Jurkat, Clone E6-1 (cell line): ENCODE measurements around the gene GNAT1.
A peak's percentile ranks its signal among the peaks of the same experiment; 100 is the strongest.
"Not testable (repeated sequence)": the region's sequence is repeated elsewhere in the genome, so short reads cannot be mapped to it uniquely, and the experiment has no call there.

Experiments used
- DNase-seq: peaks from one replicate; pipeline ENCODE4 v3.0.0-alpha.2; 2011; ENCODE audit warnings: low read depth, low spot score
- H3K4me3 ChIP-seq: 2 replicates; pipeline ENCODE4 v1.5.1; 2011; ENCODE audit warnings: mild to moderate bottlenecking, low read length, control low read depth, moderate library complexity

The GNAT1 gene

GRCh38 chr3:50231581-50231980 is 40.2 kb downstream of the GNAT1 start:
- no peak overlapping the region for H3K4me3 ChIP-seq
- DNase-seq: no peak

GRCh38 chr3:50232303-50232702 is 40.9 kb downstream of the GNAT1 start:
- no peak overlapping the region for H3K4me3 ChIP-seq
- DNase-seq: no peak

- no peak overlapping the region for H3K4me3 ChIP-seq
- no peak for DNase-seq
Measured at GRCh38 chr3:50233176-50233575, 41.8 kb downstream of the GNAT1 start.

GRCh38 chr3:50235716-50236483 is 44.5 kb downstream of the GNAT1 start, which contains the start of gene GNAI2:
GNAI2 (plus strand) TSS chr3:50236204; CDS start chr3:50236336, 132 bp downstream.
- peak; percentile 97 for DNase-seq
- peak within 1 kb of the TSS; percentile 93 for H3K4me3 ChIP-seq

GRCh38 chr3:50236484-50237132 is 45.2 kb downstream of the GNAT1 start:
- peak overlapping the region; percentile 93 for H3K4me3 ChIP-seq
- no peak for DNase-seq

- H3K4me3 ChIP-seq: peak overlapping the region; percentile 93
- DNase-seq: no peak
Measured at GRCh38 chr3:50237133-50237651, 45.8 kb downstream of the GNAT1 start.

- DNase-seq: peak; percentile 79
- H3K4me3 ChIP-seq: peak overlapping the region; percentile 93
Measured at GRCh38 chr3:50237754-50238548, 46.5 kb downstream of the GNAT1 start.

GRCh38 chr3:50238549-50239026 is 47.2 kb downstream of the GNAT1 start:
- H3K4me3 ChIP-seq: peak overlapping the region; percentile 93
- no peak for DNase-seq

GRCh38 chr3:50239649-50240048 is 48.2 kb downstream of the GNAT1 start:
- H3K4me3 ChIP-seq: no peak overlapping the region
- no peak for DNase-seq

GRCh38 chr3:50241163-50241562 is 49.8 kb downstream of the GNAT1 start:
- no peak overlapping the region for H3K4me3 ChIP-seq
- no peak for DNase-seq

GRCh38 chr3:50241713-50242380 is 50.4 kb downstream of the GNAT1 start:
- no peak for DNase-seq
- no peak overlapping the region for H3K4me3 ChIP-seq

GRCh38 chr3:50242381-50242770 is 51.0 kb downstream of the GNAT1 start:
- H3K4me3 ChIP-seq: no peak overlapping the region
- DNase-seq: no peak

GRCh38 chr3:50242851-50243542 is 51.6 kb downstream of the GNAT1 start:
- DNase-seq: no peak
- no peak overlapping the region for H3K4me3 ChIP-seq

GRCh38 chr3:50243543-50243895 is 52.1 kb downstream of the GNAT1 start:
- DNase-seq: no peak

GRCh38 chr3:50244813-50245212 is 53.4 kb downstream of the GNAT1 start:
- not testable (repeated sequence) for DNase-seq, H3K4me3 ChIP-seq

More at GRCh38 chr3:50243543-50243895, 52.1 kb downstream of the GNAT1 start:
- H3K4me3 ChIP-seq: no peak overlapping the region

GRCh38 chr3:50245251-50245745 is 53.9 kb downstream of the GNAT1 start:
- DNase-seq: no peak
- peak overlapping the region; percentile 60 for H3K4me3 ChIP-seq

- peak overlapping the region; percentile 60 for H3K4me3 ChIP-seq
- peak; percentile 74 for DNase-seq
Measured at GRCh38 chr3:50245831-50246516, 54.6 kb downstream of the GNAT1 start.

GRCh38 chr3:50246517-50246954 is 55.1 kb downstream of the GNAT1 start:
- DNase-seq: peak; percentile 87
- peak overlapping the region; percentile 60 for H3K4me3 ChIP-seq
